HepG2 (cell line): ENCODE data around the gene PLA1A. TPM values are rescaled to one million over a fixed set of nuclear protein-coding genes. Genes with fewer than 3 reads are reported as not detected.

Experiments
- ATAC-seq: fragments of 200-7000 bp; cut with Tn5 transposase; 3 replicates; pipeline ENCODE4 v1.9.1; 2020; ENCODE audit warnings: mild to moderate bottlenecking, moderate library complexity
- BruUV-seq: library from RNA; stranded (reverse); fragments of 400-500 nt; replicated peaks from 2 replicates; lab custom pipeline; 2021; lab: Mats Ljungman, UMichigan
- CTCF ChIA-PET: fragments of 300-600 bp; formaldehyde crosslinking; extraction: SDS; loops from one replicate; lab custom pipeline; 2021; ENCODE audit warnings: low total read pairs, inconsistent platforms, low intra/inter-chr PET ratio; lab: Yijun Ruan, JAX
- POLR2A ChIA-PET: fragments of 350-600 bp; sonication (Branson Sonifier 250); formaldehyde crosslinking; loops from one replicate; lab custom pipeline; 2020; ENCODE audit warnings: antibody characterized with exemption, inconsistent platforms; lab: Yijun Ruan, JAX
- DNase-seq: peaks from one replicate; pipeline ENCODE4 v3.0.0-alpha.2; 2015; ENCODE audit warnings: low spot score
- FAIRE-seq: peaks from 3 replicates; lab custom pipeline; 2011; peaks lifted over from hg19 to GRCh38; lab: Jason Lieb, UNC
- H2AFZ ChIP-seq: one replicate; pipeline ENCODE4 v1.6.1; 2011; ENCODE audit warnings: low read length, inconsistent platforms
- H3K27ac ChIP-seq: fragments of 300-600 bp; 3 replicates; pipeline ENCODE4 v1.8.0; 2011; ENCODE audit warnings: mixed run types, mild to moderate bottlenecking, mixed read lengths, low read length, inconsistent platforms; ENCODE audit not compliant: insufficient read depth; ENCODE audit errors: extremely low read length
- H3K27me3 ChIP-seq, 2 experiments: fragments of 200-600 bp in 1 of 2; 2 replicates in 1 of 2; 3 replicates in 1 of 2; pipeline versions ENCODE4 v1.6.0 to v1.8.0; 2011; ENCODE audit warnings: low read length in 2 of 2, mild to moderate bottlenecking in 2 of 2, moderate library complexity in 2 of 2, inconsistent platforms in 1 of 2; ENCODE audit not compliant: insufficient read depth in 2 of 2, control insufficient read depth in 1 of 2
- H3K36me3 ChIP-seq, 2 experiments: fragments of 200-600 bp in 1 of 2; replicated peaks in 1 of 2; 2 replicates in 1 of 2; 3 replicates in 1 of 2; pipeline versions ENCODE4 v1.5.1 to v1.8.0; 2011; ENCODE audit warnings: low read length in 2 of 2, inconsistent platforms in 1 of 2; ENCODE audit not compliant: insufficient read depth in 2 of 2, control insufficient read depth in 1 of 2
- H3K4me1 ChIP-seq: 2 replicates; pipeline ENCODE4 v1.5.1; 2012; ENCODE audit warnings: low read length, inconsistent platforms; ENCODE audit not compliant: insufficient read depth
- H3K4me2 ChIP-seq: 2 replicates; pipeline ENCODE4 v1.6.0; 2011; ENCODE audit warnings: low read depth, low read length, inconsistent platforms
- H3K4me3 ChIP-seq, 3 experiments: fragments of 200-600 bp in 1 of 3; sonication (generic), shearing (Covaris generic) in 1 of 3; replicated peaks in 1 of 3; 2 replicates each; pipeline ENCODE4 v1.5.1; 2011 to 2016; ENCODE audit warnings: low read length in 3 of 3, inconsistent platforms in 2 of 3, low read depth in 2 of 3, mild to moderate bottlenecking in 2 of 3, control low read depth in 1 of 3, mixed read lengths in 1 of 3; ENCODE audit not compliant: insufficient read depth in 1 of 3
- H3K79me2 ChIP-seq: one replicate; pipeline ENCODE4 v1.6.1; 2011; ENCODE audit warnings: low read length, inconsistent platforms; ENCODE audit not compliant: insufficient read depth
- H3K9ac ChIP-seq: 2 replicates; pipeline ENCODE4 v1.6.0; 2011; ENCODE audit warnings: mild to moderate bottlenecking, low read depth, low read length, inconsistent platforms; ENCODE audit not compliant: insufficient read depth
- H3K9me3 ChIP-seq: 2 replicates; pipeline ENCODE4 v1.5.1; 2012; ENCODE audit warnings: mild to moderate bottlenecking, low read length
- H4K20me1 ChIP-seq: 2 replicates; pipeline ENCODE4 v1.6.0; 2011; ENCODE audit warnings: inconsistent platforms, mild to moderate bottlenecking, low read length, moderate library complexity; ENCODE audit not compliant: insufficient read depth
- HOXD1 ChIP-seq: sonication (generic); formaldehyde crosslinking; IDR thresholded peaks from 2 replicates; pipeline ENCODE4 v1.5.0; 2020; ENCODE audit warnings: missing genetic modification reagents
- KMT2A ChIP-seq: sonication (generic); formaldehyde crosslinking; IDR thresholded peaks from 2 replicates; pipeline ENCODE4 v1.4.0; 2020; ENCODE audit warnings: missing genetic modification reagents
- RORA ChIP-seq: sonication (generic); formaldehyde crosslinking; IDR thresholded peaks from 2 replicates; pipeline ENCODE4 v1.5.0; 2020; ENCODE audit warnings: mild to moderate bottlenecking, missing genetic modification reagents, moderate library complexity
- TOE1 ChIP-seq: sonication (generic); formaldehyde crosslinking; IDR thresholded peaks from 2 replicates; pipeline ENCODE4 v1.4.0; 2020; ENCODE audit warnings: mild to moderate bottlenecking, missing genetic modification reagents
- ZFP37 ChIP-seq: sonication (generic); formaldehyde crosslinking; IDR thresholded peaks from 2 replicates; pipeline ENCODE4 v1.4.0; 2020; ENCODE audit warnings: missing genetic modification reagents, borderline replicate concordance
- ZMYM4 ChIP-seq: sonication (generic); formaldehyde crosslinking; IDR thresholded peaks from 2 replicates; pipeline ENCODE4 v1.8.1; 2023; ENCODE audit warnings: mild to moderate bottlenecking, missing genetic modification reagents
- ZNF383 ChIP-seq: sonication (generic); formaldehyde crosslinking; IDR thresholded peaks from 2 replicates; pipeline ENCODE4 v1.4.0; 2020; ENCODE audit warnings: missing genetic modification reagents, mild to moderate bottlenecking, borderline replicate concordance
- ZNF629 ChIP-seq: sonication (generic); formaldehyde crosslinking; conservative IDR thresholded peaks from 2 replicates; pipeline ENCODE4 v1.5.0; 2020; ENCODE audit warnings: missing genetic modification reagents
- ZNF652 ChIP-seq: IDR thresholded peaks from 2 replicates; pipeline ENCODE4 v1.6.1; 2016; ENCODE audit warnings: low read depth, borderline replicate concordance
- ZNF768 ChIP-seq: sonication (generic); formaldehyde crosslinking; IDR thresholded peaks from 2 replicates; pipeline ENCODE4 v1.4.0; 2020; ENCODE audit warnings: missing genetic modification reagents
- WGBS: methylation state at CpG from one replicate; pipeline ENCODE4 v1.1.6; 2017; ENCODE audit warnings: low lambda C conversion rate; 5-methylcytosine and 5-hydroxymethylcytosine counted together
- in situ Hi-C: cut with HindIII; loops from 2 replicates; pipeline ENCODE4 v1.10.0; 2017; ENCODE audit warnings: low pct_unique_long_range_greater_than_20kb; ENCODE audit not compliant: extremely low pct_ligation_motif_present
- intact Hi-C: fragments of 100-400 bp; cut with micrococcal nuclease; formaldehyde crosslinking; loops from one replicate; pipeline ENCODE4 v1.10.0; 2022; ENCODE audit not compliant: unreplicated experiment
- polyA plus RNA-seq, 8 experiments: library from polyadenylated mRNA; depleted of rRNA in 3 of 8; stranded (reverse) in 7 of 8; unstranded in 1 of 8; fragments of >200 nt; fragmentation: Illumina TruSeq in 4 of 8; extraction: Trizol in 4 of 8; gene quantifications; 2 replicates each; pipeline versions ENCODE4 v1.2.1 to v1.2.3, GENCODE V29; 2011 to 2016; ENCODE audit warnings: low read depth in 4 of 8, missing spikeins in 1 of 8, mixed read lengths in 1 of 8; ENCODE audit not compliant: insufficient read depth in 1 of 8
- total RNA-seq, 5 experiments: library from RNA; depleted of rRNA; stranded (reverse); fragments of >200 nt; fragmentation: Illumina TruSeq; extraction: Trizol; gene quantifications; 2 replicates each; pipeline ENCODE4 v1.2.3, GENCODE V29; 2016; ENCODE audit warnings: low read depth in 1 of 5
- TF ChIP-seq, protein P1 (sequence below): sonication (generic); formaldehyde crosslinking; IDR thresholded peaks from 2 replicates; pipeline ENCODE4 v1.5.1; 2020; ENCODE audit warnings: missing genetic modification reagents, mild to moderate bottlenecking, borderline replicate concordance
- TF ChIP-seq, protein P2 (sequence below): sonication (generic); formaldehyde crosslinking; IDR thresholded peaks from 2 replicates; pipeline ENCODE4 v1.4.0; 2020; ENCODE audit warnings: mild to moderate bottlenecking, missing genetic modification reagents, borderline replicate concordance
- TF ChIP-seq, protein P3 (sequence below): sonication (generic); formaldehyde crosslinking; conservative IDR thresholded peaks from 2 replicates; pipeline ENCODE4 v1.8.0; 2022; ENCODE audit warnings: low read depth, missing genetic modification reagents

PLA1A gene
- total and polyA plus RNA-seq, 2 of the 13 experiments (the other 11 are each of a cell fraction or from before 2014, with no cell fraction given) = 0.11 to 0.18 TPM

DNA sequence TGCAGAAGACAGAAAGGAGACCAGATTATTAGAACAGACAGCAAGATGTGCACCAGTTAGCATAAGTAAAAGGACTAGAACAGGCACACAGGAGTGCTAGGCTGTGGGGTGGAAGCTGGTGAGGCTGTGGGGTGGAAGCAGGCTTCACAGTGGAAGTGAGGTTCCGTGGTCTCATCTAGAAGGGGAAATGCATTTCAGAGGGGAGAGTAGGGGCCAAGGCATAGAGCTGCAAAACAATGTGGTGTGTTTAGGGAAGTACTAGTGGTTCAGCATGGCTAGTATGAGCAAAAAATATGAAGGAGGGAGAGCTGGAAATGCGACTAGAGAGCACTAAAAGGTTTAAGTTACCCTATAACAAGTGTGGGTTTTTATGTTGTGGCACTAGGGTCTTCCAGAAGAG lies 56.2 kb downstream of the PLA1A start:
- H3K9ac ChIP-seq = no peak overlapping the region
- H3K4me1 ChIP-seq = no peaks in the 10 kb centered on the region
- WGBS = 42% methylated on average over 2 of the region's 2 CpGs
- BruUV-seq = no TSS peak
- FAIRE-seq (no peak), DNase-seq (no peak)
- H3K79me2 ChIP-seq = no peaks in the 10 kb centered on the region
- no peaks in the 10 kb centered on the region for H3K36me3 ChIP-seq
- in situ Hi-C loops = no loop called here
- no peaks in the 10 kb centered on the region for H4K20me1 ChIP-seq
- H3K4me3 ChIP-seq = no peak overlapping the region
- H3K4me2 ChIP-seq = no peak overlapping the region
- TF ChIP-seq KMT2A (CRISPR knock-in tag) = no peak
- no peak for TF ChIP-seq ZMYM4 (CRISPR knock-in tag)
- TF ChIP-seq TOE1 (CRISPR knock-in tag) = no peak
- TF ChIP-seq RORA (CRISPR knock-in tag) = no peak
- TF ChIP-seq, all 625 proteins: peak for 0
- no peak for ATAC-seq
- ChIA-PET CTCF (no interaction called here), POLR2A (no interaction called here)
- Histone ChIP-seq H2AFZ (no peak overlapping the region), H3K27ac (no peak overlapping the region), H3K27me3 (no peaks in the 10 kb centered on the region), H3K9me3 (no peaks in the 10 kb centered on the region)
- intact Hi-C loops = no loop called here

DNA sequence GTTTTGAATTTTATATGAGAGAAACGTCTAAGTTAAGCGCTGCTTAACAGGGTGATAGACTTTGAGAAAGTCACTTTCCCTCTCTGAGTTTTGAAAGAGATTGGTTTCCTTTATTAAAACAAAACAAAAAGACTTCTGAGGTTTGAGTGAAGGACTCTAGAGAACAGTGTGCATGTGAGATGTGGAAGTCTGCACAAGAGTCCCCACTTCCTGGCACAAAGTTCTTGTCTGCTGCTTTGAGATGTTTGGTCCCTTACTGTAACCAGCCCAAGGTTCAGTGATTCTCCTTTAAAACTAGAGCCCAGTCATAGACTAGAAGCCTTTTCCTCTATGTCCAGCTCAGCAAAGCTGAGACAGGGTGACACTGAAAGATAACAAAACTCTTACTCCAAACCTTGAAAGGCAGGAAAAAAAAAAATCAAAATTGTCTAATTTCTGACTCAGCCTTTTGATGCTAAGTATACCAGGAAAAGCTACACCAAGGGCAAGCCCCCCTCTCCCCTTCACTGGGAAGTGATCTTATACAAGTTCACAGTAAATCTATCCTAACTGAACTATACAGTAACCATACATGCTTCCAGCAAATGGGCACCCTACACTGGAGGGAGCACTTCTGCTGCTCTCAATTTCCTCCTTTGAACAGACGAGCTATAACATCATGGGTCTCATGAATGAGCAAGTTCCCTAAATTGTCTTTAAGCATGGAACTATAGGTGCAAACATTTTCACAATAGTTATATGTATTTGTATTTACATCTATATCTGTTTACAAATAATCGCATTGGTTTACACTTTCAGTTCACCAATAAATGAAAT lies 60.4 kb downstream of the PLA1A start:
- H3K36me3 ChIP-seq = no peaks in the 10 kb centered on the region
- H3K27me3 ChIP-seq = no peaks in the 10 kb centered on the region
- WGBS = 76% methylated on average over 4 of the region's 4 CpGs
- TF ChIP-seq HOXD1 (CRISPR knock-in tag) (no peak), ZNF629 (CRISPR knock-in tag) (no peak), ZFP37 (CRISPR knock-in tag) (no peak), ZNF768 (no peak), ZNF652 (no peak), ZNF383 (CRISPR knock-in tag) (no peak)
- TF ChIP-seq, protein P1, sequence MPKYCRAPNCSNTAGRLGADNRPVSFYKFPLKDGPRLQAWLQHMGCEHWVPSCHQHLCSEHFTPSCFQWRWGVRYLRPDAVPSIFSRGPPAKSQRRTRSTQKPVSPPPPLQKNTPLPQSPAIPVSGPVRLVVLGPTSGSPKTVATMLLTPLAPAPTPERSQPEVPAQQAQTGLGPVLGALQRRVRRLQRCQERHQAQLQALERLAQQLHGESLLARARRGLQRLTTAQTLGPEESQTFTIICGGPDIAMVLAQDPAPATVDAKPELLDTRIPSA (CRISPR knock-in tag) = no peak
- TF ChIP-seq, protein P2, sequence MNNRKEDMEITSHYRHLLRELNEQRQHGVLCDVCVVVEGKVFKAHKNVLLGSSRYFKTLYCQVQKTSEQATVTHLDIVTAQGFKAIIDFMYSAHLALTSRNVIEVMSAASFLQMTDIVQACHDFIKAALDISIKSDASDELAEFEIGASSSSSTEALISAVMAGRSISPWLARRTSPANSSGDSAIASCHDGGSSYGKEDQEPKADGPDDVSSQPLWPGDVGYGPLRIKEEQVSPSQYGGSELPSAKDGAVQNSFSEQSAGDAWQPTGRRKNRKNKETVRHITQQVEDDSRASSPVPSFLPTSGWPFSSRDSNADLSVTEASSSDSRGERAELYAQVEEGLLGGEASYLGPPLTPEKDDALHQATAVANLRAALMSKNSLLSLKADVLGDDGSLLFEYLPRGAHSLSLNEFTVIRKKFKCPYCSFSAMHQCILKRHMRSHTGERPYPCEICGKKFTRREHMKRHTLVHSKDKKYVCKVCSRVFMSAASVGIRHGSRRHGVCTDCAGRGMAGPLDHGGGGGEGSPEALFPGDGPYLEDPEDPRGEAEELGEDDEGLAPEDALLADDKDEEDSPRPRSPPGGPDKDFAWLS (CRISPR knock-in tag) = no peak
- TF ChIP-seq, protein P3, sequence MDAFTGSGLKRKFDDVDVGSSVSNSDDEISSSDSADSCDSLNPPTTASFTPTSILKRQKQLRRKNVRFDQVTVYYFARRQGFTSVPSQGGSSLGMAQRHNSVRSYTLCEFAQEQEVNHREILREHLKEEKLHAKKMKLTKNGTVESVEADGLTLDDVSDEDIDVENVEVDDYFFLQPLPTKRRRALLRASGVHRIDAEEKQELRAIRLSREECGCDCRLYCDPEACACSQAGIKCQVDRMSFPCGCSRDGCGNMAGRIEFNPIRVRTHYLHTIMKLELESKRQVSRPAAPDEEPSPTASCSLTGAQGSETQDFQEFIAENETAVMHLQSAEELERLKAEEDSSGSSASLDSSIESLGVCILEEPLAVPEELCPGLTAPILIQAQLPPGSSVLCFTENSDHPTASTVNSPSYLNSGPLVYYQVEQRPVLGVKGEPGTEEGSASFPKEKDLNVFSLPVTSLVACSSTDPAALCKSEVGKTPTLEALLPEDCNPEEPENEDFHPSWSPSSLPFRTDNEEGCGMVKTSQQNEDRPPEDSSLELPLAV = no peak
- no peak overlapping the region for H3K4me2 ChIP-seq
- H3K9ac ChIP-seq = no peak overlapping the region
- H3K4me3 ChIP-seq = no peak overlapping the region
- H3K79me2 ChIP-seq = no peaks in the 10 kb centered on the region
- no peak overlapping the region for H3K27ac ChIP-seq
- no peak for DNase-seq
- no TSS peak for BruUV-seq
- no peaks in the 10 kb centered on the region for H3K4me1 ChIP-seq
- no peaks in the 10 kb centered on the region for H3K9me3 ChIP-seq
- CTCF ChIA-PET = no interaction called here
- POLR2A ChIA-PET = no interaction called here
- no peak for ATAC-seq
- intact Hi-C loops (no loop called here), in situ Hi-C loops (no loop called here)
- H2AFZ ChIP-seq = no peak overlapping the region
- no peaks in the 10 kb centered on the region for H4K20me1 ChIP-seq
- FAIRE-seq = no peak
